GM18511 (cell line): ENCODE results near the gene MXRA7.
"Not testable (repeated sequence)": the region's sequence is repeated elsewhere in the genome, so short reads cannot be mapped to it uniquely, and the experiment has no call there.

ENCODE experiments used
- ATAC-seq: cut with Tn5 transposase; IDR thresholded peaks from one replicate; pipeline ENCODE4 v1.9.1; 2021; ENCODE audit warnings: mild to moderate bottlenecking, moderate library complexity; ENCODE audit not compliant: unreplicated experiment

The MXRA7 gene

DNA sequence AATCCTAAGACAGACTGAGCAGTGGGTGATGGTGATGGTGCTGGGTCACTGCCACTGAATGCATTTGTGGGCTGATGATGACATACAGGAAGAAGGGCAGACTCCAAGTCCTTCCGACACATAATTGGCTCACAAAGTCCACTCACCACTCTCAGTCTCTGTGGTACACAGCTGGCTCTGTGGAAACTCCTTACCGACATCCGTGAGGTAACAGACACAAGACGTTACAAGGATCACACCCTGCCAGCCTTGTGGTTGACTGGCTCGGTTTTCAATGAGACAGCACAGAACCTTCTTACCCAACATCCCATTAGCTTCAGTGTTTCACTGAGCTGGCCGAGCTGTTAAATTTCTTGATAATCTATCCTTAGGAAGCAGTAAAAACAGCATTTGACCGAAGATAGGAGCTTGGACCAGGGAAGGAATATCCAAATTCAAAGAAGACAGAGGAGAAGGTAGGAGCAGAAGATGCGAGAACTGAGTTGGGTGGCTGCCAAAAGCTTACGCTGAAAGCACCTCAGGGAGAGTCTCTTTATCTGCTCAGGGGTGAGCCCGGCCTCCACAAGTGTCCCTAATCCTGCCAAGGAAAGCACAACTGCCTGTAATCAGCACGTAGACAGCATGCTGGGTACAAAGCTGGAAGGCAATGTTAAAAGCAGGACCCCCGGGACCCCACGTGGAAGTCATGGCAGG is 5.5 kb upstream of the MXRA7 start:
- ATAC-seq, result no peak

GRCh38 chr17:76715496-76715830 is 4.7 kb upstream of the MXRA7 start:
- ATAC-seq, result no peak

- no peak for ATAC-seq
Observed at GRCh38 chr17:76714822-76715495, 4.2 kb upstream of the MXRA7 start.

- ATAC-seq, result no peak
Observed at GRCh38 chr17:76714336-76714735, 3.6 kb upstream of the MXRA7 start.

DNA sequence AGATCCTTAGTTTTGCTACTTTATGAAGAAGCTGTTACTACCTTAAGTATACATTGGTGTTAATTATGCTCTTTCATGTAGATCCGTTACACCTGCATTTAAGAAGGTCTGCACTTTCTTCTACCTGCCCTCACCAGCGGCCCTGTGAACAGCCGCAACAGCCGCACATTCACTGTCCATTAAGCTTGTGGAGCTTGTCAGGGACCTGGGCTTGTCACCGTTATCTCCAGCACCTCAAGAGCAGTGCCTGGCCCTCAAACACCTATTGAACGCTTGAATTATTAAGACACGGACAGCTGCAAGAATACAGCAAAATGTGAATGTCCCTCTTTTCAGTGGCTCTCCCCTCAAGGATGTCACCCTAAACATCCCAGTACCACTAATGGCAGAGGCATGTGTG is 3.0 kb upstream of the MXRA7 start:
- no peak for ATAC-seq

DNA sequence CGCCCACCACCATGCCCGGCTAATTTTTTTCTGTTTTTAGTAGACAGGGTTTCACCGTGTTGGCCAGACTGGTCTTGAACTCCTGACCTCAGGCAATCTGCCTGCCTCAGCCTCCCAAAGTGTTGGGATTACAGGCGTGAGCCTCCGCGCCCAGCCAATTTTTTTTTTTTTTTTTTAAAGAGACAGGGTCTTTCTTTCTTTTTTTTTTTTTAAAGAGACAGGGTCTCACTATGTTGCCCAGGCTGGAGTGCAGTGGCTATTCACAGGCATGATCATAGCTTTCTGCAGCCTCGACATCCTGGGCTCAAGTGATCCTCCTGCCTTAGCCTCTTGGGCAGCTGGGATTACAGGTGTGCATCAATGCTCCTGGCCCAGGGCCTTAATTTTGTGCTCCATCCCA is 1.6 kb upstream of the MXRA7 start:
- not testable (repeated sequence) for ATAC-seq

DNA sequence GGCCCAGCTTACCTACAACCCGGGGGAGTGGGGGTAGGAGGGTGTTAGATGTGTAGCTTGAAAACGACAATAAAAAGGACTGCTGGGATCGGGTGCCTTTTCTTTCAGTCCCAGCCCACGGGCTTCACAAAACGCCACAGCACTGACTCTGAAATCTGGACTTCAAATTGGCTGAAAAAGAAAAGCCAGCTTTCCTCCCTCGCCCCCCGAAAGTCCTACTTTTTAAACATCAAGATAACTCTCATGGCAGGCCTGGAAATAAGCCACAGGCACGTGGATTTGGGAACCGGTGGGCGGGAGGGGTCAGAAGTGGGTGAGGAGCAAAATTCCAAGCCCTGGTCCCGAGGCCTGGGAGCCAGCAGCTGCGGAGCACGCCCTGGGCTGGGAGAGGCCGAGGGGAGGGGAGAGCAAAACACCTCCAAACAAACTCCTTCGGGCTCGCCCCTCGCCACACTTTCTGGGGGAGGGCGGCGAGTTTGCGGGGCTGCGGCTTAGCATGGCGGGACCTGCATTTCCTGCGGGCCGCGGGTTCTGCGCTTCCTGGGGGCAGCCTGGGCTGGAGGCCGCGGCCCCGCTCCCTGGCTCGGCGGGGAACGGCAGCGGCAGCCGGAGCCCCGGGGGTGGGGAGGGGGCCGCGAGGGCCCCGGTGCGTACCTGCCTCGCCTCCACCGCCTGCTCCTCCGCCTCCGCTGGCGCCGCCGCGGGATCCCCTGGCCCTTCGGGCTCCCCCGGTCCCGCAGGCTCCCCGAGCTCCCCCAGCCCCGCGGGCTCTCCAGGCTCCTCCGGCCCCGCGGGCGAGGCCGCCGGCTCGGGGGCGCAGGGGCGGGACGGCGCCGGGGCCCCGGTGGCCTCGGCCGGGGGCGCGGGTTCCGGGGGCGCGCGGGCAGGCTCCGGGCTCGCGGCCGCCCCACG is 558 bp downstream of the MXRA7 start:
- ATAC-seq, result not testable (repeated sequence)

- ATAC-seq, result no peak
Observed at GRCh38 chr17:76709077-76709950, 1.5 kb downstream of the MXRA7 start.

DNA sequence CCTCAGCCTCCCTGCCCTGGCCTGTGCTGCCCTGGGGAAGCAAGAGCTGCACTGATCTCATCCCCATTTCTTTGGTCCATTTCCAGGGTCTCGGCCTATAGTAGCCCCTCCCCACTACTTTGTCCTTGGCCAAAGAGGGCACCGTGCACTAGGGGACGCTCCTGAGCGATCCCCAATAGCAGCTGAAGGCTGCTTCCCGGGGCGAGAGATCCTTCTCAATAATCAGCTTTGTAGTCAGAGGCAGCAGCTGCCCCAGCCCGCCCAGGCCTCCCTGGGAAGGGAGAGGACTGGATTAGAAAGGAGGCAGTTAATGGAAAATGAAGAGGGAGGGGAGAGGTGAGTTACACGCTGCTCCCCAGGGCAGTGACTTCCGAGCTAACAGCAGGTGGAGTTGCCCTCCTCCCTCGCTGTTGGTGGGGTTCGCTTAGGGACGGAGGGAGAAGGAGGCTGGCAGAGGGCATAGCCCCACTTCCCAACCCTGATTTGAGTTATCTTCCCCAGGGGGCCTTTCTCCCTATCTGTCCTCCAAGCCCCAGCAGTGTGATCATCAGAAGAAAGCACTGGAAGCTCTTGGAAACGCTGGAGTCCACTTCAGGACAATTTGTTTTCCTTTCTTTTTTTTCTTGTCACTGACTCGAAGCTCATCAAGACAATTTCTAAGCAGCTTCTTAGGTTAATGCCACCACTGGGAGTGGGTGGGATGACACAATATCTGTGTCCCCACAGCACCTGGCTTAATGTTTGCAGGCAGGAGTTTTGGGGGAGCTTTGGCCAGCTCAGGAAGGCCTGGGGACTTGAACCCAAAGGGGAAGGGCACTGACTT is 2.6 kb downstream of the MXRA7 start:
- ATAC-seq, result no peak

- ATAC-seq, result no peak
Observed at GRCh38 chr17:76706817-76707216, 3.9 kb downstream of the MXRA7 start.

DNA sequence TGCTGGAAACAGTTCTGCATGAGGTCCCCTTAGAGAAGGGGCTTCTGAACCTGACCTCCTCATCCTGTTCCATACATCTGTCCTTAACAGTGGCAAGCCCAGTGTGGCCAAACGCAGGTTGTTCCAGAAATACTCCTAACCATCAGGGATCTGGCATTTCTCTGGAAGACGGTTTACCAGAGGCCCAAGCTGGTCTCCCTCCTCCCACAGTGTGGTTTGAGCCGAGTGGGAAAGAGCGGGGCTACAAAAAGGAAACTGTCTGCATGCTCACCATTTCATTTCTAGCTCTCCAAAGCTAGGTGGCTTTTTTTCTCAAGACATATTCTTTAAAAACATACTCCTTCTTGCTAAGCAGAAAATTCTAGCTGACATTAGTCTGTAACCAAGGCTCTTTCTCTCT is 6.0 kb downstream of the MXRA7 start:
- ATAC-seq, result no peak

GRCh38 chr17:76702941-76703637 is 7.7 kb downstream of the MXRA7 start:
- no peak for ATAC-seq

- ATAC-seq, result no peak
Observed at GRCh38 chr17:76702076-76702475, 8.7 kb downstream of the MXRA7 start.

DNA sequence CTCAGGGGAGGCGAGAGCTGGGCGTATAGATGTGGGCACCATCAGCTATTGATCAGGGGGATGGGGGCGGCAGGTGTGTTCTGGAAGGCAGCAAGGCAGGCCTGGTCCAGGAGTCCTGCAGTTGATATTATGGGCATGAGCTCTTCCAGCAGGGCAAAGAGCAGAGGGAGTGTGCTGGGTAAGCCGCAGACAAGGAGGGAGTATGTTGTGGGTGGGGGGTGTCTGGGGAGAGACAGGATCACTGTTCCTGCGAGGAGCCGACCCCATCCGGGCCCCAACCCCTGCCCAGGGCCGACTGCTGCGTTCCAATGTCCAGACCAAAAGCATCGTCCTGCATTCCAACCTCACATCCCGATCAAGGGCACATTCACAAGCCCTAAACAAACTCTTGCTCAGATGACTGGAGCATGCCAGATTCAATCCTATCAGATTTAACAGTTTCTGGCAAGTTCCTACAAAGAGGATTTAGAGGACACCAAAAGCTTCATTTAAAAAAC is 9.2 kb downstream of the MXRA7 start:
- no peak for ATAC-seq

- ATAC-seq, result no peak
Observed at GRCh38 chr17:76700617-76701470, 9.9 kb downstream of the MXRA7 start.

- ATAC-seq, result no peak
Observed at GRCh38 chr17:76700270-76700616, 10.5 kb downstream of the MXRA7 start.

DNA sequence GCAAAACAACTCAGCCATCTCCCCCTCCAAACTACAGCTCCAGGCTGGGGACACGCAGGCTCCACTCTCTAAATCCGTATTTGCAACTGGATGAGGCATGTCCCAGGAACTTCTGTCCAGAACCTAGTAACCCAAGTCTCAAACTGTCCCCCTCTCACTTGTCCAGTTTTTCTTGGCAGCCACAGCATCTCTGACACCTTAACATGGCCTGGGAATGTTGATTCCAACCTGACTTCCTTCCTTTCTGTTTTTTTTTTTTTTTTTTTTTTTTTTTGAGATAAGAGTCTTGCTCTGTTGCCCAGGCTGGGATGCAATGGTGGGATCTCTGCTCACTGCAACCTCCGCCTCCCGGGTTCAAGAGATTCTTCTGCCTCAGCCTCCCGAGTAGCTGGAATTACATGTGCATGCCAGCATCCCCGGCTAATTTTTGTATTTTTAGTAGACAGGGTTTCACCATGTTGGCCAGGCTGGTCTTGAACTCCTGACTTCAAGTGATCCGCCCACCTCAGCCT is 12.2 kb downstream of the MXRA7 start:
- ATAC-seq, result not testable (repeated sequence)
